Measurements from ENCODE around the gene MCMBP.
"Not testable (repeated sequence)": the region's sequence is repeated elsewhere in the genome, so short reads cannot be mapped to it uniquely, and the experiment has no call there.

The MCMBP gene

DNA sequence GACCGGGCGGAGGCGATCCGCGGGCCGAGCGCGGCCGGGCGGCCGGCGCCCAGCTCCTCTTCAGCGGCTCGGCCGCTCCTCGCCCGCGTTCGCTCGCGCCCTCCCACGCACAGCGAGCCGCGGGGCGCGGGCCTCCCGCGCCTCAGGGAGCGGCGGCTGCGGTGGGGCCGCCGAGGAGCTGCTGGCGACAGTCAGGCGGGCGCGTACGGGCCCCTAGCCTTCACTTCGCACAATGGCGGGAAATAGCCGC lies at the start of gene MCMBP:
Gene MCMBP, minus strand, starts transcription at position 234 of the 250 bp plus-strand sequence. CDS start 259 bp downstream, outside the sequence.
- DNase-seq (ENCODE audit: low read depth, low spot score), result no peak
- in situ Hi-C loops (cut with HindIII; ENCODE audit: low sequenced_read_pairs), result no loop called here
- TF ChIP-seq CTCF (IDR thresholded peaks at IDR 0.05; ENCODE audit: low read depth, low read length), result no peak
- H3K4me3 ChIP-seq (ENCODE audit: low read depth, low read length), result peak within 1 kb of the TSS; percentile 78

DNA sequence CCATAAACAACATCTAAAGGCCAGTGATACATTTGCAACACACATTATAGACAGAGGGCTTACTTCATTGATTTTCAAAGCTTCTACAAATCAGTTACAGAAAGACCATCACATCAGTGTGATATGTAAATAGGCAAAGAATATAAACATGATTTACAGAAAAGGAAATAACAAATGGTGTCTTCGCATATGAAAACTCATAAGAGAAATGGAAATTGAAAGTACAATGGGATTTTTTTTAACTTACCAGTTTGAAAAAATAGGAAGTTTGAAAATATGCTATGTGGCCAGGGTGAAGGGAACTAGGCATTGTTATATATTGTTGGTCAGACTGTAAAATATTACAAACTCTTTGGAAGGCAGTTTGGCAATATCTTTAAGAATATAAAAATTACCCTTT lies 47.2 kb upstream of the MCMBP start:
- in situ Hi-C loops (cut with HindIII; ENCODE audit: low sequenced_read_pairs), result no loop called here

GRCh38 chr10:119919271-119919670 lies 46.6 kb upstream of the MCMBP start:
- TF ChIP-seq CTCF (IDR thresholded peaks at IDR 0.05; ENCODE audit: low read depth, low read length), result no peak
- in situ Hi-C loops (cut with HindIII; ENCODE audit: low sequenced_read_pairs), result no loop called here
- peak; percentile 36 for DNase-seq (ENCODE audit: low read depth, low spot score)
- H3K4me3 ChIP-seq (ENCODE audit: low read depth, low read length), result no peak overlapping the region

More for the DNA sequence above, 47.2 kb upstream of the MCMBP start:
- TF ChIP-seq CTCF (IDR thresholded peaks at IDR 0.05; ENCODE audit: low read depth, low read length), result no peak
- DNase-seq (ENCODE audit: low read depth, low spot score), result no peak
- H3K4me3 ChIP-seq (ENCODE audit: low read depth, low read length), result no peak overlapping the region

- in situ Hi-C loops (cut with HindIII; ENCODE audit: low sequenced_read_pairs), result no loop called here
- H3K4me3 ChIP-seq (ENCODE audit: low read depth, low read length), result no peak overlapping the region
- no peak for DNase-seq (ENCODE audit: low read depth, low spot score)
- TF ChIP-seq CTCF (IDR thresholded peaks at IDR 0.05; ENCODE audit: low read depth, low read length), result peak; percentile 11
Measured at GRCh38 chr10:119917777-119918176, 45.1 kb upstream of the MCMBP start.

DNA sequence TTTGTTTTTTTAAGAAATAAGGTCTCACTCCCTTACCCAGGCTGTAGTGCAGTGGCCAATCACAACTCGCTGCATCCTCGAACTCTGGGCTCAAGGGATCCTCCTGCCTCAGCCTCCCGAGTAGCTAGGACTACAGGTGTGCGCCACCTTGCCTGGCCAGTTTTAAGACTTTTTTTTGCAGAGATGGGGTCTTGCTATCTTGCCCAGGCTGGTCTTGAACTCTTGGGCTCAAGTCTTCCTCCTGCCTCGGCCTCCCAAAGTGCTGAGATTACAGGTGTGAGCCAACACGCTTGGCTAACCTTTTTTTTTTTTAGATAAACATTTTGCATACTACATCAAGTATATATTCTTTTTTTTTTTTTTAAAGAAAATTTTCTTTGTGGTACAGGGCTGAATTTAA lies 38.0 kb upstream of the MCMBP start:
- TF ChIP-seq CTCF (IDR thresholded peaks at IDR 0.05; ENCODE audit: low read depth, low read length), result no peak
- in situ Hi-C loops (cut with HindIII; ENCODE audit: low sequenced_read_pairs), result no loop called here
- H3K4me3 ChIP-seq (ENCODE audit: low read depth, low read length), result no peak overlapping the region
- DNase-seq (ENCODE audit: low read depth, low spot score), result no peak

- no peak overlapping the region for H3K4me3 ChIP-seq (ENCODE audit: low read depth, low read length)
- TF ChIP-seq CTCF (IDR thresholded peaks at IDR 0.05; ENCODE audit: low read depth, low read length), result no peak
- in situ Hi-C loops (cut with HindIII; ENCODE audit: low sequenced_read_pairs), result no loop called here
- DNase-seq (ENCODE audit: low read depth, low spot score), result no peak
Measured at GRCh38 chr10:119908166-119908565, 35.5 kb upstream of the MCMBP start.

- in situ Hi-C loops (cut with HindIII; ENCODE audit: low sequenced_read_pairs); DNase-seq (ENCODE audit: low read depth, low spot score); H3K4me3 ChIP-seq (ENCODE audit: low read depth, low read length): not testable (repeated sequence)
Measured at GRCh38 chr10:119907695-119908094, 35.1 kb upstream of the MCMBP start.
